Activated CD8-positive, alpha-beta memory T cell treated with anti-CD3 and anti-CD28 coated beads, Interleukin-2, amount 50 U/mL, for 24 hours (primary cell): ENCODE data around the gene ZNF548.
A peak's percentile ranks its signal among the peaks of the same experiment; 100 is the strongest.
"Not testable (repeated sequence)": the region's sequence is repeated elsewhere in the genome, so short reads cannot be mapped to it uniquely, and the experiment has no call there.

Experiments used
- DNase-seq: peaks from one replicate; pipeline ENCODE4 v3.0.0-alpha.2; 2020; ENCODE audit errors: extremely low read depth

Gene ZNF548

DNA sequence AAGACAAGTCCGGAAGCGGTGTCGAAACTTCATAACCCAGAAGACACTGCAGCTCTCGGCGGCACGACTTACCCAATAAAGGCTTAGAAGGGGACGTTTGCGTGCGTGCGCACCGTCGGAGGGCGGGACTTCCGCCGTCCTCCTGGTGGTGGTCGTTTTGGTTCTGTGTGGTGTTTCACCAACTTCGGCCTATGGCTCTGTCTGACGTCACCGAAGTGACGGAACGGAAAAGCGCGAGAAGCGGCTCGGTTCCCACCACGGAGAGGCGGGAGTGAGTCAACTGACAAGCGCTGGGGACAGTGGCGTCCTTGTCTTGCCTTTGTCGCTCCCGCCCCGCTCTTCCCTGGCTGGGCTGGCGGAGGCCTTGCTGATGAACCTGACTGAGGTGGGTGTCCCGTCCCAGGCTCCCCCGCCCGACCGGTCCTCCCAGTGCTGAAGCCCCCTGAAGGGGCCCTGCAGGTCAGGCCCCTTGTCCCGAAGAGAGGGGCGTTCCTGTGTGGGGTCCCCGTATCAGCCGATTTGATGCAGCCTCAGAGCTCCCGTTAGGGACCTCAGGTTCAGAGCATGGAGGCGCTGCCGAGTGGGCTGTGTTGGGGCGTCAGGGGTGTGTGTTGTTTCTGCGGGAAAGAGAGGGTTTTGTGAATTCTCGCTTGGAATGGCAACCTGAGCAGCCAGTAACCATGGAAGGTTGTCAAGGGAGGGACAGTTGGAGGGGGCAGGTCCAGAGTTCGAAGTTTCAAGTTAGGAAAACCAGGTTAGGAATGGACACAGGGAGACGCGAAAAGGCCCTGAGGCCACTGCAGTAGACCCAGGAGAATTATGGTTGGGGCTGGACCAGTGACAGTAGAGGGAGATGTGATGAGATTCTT is at the start of gene ZNF548:
Gene ZNF548, plus strand, starts transcription at position 125 of the 869 bp plus-strand sequence. Its CDS starts 246 bp downstream, at position 371.
- peak; percentile 98 for DNase-seq

DNA sequence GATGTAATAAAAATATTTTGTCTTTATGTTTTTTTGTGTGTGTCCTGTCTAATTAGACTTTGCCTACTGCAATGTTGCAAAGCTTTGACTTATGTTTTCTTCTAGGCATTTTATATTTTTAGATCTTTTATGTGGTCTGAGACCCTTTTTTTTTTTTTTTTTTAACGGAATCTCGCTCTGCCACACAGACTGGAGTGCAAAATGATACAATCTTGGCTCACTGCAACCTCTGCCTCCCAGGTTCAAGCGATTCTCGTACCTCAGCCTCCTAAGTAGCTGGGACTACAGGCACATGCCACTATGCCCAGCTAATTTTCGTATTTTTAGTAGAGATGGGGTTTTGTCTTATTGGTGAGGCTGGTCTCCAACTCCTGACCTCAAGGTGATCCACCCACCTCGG is 47.1 kb upstream of the ZNF548 start:
- no peak for DNase-seq

- no peak for DNase-seq
Measured at GRCh38 chr19:57348136-57348535, 41.5 kb upstream of the ZNF548 start.

DNA sequence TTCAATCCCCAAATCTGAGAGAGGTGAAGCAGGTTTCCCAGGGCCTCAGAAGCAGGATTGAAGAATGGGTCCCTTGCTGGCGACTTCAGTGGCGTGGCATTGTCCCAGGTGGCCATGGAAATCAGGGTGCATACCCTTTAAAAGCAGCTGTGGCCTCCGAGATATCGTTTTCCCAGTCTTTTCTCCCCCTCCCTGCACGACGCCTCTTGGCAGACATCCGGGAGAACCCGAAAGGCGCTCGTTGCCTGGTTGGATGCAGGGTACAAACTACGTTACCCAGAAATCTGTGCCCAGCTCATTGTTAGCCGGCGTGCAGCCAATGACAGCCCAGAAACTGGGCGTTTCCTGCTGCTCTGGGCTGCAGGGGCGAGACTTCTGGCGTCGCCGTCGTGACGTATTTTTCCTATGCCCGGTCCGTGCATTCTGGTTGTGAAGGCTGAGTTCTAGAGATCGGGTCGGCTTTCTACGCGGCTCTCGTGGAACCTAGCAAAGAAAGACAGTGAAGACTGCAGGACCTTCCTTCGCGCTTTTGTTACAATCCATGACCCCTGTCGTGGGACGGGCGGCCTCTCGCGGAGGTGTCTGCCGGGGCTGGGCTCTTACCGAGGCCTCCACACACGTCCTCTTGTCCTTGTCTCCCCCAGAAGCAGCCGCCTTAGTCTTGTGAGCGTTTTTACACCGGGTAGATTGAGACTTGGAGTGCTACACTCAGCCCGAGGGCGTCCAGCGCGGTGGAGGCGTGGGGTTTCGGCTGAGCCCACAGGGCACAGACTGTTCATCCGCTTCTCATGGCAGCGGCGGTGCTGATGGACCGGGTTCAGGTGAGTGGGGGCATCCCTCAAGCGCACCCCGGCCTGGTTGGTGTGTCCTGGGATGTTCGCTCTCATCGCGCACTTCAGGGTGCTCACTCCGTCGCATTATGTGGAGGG is 38.5 kb upstream of the ZNF548 start, which contains the start of gene ZNF304:
Gene ZNF304, plus strand, starts transcription at position 395 of the 929 bp plus-strand sequence. Its CDS starts 394 bp downstream, at position 789.
- peak; percentile 65 for DNase-seq

DNA sequence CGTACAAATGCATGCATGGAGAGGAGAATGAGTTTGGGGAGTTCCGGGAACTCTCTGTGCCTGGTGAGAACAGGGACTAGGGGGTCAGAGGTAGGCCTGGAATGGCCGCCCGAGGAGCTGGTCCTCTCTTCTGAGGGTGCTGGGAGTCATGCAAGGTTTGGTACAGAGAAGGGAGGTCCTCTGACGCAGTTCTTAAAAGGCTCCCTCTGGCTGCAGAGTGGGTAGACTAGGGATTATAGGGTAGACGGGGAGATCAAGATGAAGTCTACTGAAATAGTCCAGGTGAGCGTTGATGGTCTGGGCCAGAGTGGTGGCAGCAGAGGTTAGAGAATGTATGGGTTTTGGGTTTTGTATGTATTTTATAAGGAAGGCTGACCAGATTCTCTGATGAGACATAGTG is 37.8 kb upstream of the ZNF548 start:
- no peak for DNase-seq

GRCh38 chr19:57355916-57356315 is 33.7 kb upstream of the ZNF548 start:
- no peak for DNase-seq

DNA sequence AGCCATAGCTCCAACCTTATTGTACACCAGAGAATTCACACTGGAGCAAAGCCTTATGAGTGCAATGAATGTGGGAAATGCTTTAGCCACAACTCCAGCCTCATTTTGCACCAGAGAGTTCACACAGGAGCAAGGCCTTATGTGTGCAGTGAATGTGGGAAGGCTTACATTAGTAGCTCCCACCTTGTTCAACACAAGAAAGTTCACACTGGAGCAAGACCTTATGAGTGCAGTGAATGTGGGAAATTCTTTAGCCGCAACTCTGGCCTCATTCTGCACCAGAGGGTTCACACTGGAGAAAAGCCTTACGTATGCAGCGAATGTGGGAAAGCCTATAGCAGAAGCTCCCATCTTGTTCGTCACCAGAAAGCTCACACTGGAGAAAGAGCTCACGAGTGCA is 32.2 kb upstream of the ZNF548 start:
- DNase-seq: no peak

- no peak for DNase-seq
Measured at GRCh38 chr19:57359300-57359699, 30.4 kb upstream of the ZNF548 start.

GRCh38 chr19:57362419-57362818 is 27.2 kb upstream of the ZNF548 start:
- no peak for DNase-seq

DNA sequence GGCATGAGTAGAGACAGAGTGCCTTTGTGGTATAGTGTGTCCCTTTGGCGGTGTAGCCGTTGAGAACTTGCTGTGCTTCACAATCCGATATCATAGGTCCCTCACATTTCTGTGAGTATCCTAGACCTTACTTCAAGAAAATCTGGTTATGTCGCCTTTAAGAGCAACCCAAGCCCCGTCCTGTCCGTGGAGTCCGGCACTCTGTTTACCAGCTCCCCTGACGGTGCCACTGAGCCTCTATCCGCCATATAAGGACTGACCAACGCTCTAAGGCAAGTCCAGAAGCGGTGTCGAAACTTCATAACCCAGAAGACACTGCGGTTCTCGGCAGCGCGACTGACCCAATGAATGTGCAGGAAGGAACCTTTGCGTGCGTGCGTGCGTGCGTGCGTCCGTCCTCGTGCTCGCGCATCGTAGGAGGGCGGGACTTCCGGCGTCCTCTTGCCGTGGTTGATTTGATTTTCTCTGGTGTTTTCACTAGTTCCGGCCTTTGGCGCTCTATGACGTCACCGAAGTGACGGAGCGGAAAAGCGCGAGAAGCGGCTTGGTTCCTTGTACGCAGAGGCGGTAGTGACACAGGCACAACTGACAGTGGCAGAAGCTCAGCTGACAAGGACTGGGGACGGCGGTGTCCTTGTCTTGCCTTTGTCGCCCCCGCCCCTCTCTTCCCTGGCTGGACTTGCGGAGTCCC is 26.5 kb upstream of the ZNF548 start, which contains the start of the genes TRAPPC2B and ZNF547:
Gene TRAPPC2B, plus strand, starts transcription at position 555 of the 691 bp plus-strand sequence. CDS start 1,283 bp downstream, outside the sequence.
Gene ZNF547, plus strand, starts transcription at position 555 of the 691 bp plus-strand sequence. CDS start 5,005 bp downstream, outside the sequence.
- DNase-seq: peak; percentile 94

- DNase-seq: no peak
Measured at GRCh38 chr19:57363688-57364181, 25.9 kb upstream of the ZNF548 start.

DNA sequence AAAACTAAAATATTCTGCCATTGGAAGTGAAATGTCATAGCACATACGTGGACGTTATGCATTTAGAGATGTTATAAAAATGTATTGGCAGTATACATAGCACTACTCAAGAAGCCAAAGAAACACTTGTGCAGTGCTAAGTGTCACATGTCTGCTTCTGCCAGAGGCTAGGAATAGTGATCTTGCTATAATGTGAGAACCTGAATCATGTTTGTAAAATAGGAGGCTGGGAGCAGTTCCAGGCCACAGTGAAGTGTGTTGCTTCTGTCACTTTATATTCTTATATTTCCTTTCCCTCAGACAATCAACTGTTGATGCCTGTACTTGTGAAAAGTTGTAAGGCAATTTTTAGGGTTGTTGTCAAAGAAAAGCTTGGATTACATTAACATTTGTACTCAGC is 22.9 kb upstream of the ZNF548 start:
- DNase-seq: no peak

- no peak for DNase-seq
Measured at GRCh38 chr19:57374179-57374578, 15.5 kb upstream of the ZNF548 start.

DNA sequence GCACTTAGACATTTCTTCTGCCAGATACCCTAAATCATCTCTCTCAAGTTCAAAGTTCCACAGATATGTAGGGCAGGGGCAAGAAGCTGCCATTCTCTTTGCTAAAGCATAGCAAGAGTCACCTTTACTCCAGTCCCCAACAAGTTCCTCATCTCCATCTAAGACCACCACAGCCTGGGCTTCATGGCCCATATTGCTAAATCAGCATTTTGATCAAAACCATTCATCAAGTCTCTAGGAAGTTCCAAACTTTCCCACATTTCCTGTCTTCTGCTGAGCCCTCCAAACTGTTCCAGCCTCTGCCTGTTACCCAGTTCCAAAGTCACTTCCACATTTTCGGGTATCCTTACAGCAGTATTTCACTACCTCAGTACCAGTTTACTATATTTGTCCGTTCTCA is 15.0 kb upstream of the ZNF548 start:
- not testable (repeated sequence) for DNase-seq

GRCh38 chr19:57376151-57376550 is 13.5 kb upstream of the ZNF548 start:
- DNase-seq: no peak

DNA sequence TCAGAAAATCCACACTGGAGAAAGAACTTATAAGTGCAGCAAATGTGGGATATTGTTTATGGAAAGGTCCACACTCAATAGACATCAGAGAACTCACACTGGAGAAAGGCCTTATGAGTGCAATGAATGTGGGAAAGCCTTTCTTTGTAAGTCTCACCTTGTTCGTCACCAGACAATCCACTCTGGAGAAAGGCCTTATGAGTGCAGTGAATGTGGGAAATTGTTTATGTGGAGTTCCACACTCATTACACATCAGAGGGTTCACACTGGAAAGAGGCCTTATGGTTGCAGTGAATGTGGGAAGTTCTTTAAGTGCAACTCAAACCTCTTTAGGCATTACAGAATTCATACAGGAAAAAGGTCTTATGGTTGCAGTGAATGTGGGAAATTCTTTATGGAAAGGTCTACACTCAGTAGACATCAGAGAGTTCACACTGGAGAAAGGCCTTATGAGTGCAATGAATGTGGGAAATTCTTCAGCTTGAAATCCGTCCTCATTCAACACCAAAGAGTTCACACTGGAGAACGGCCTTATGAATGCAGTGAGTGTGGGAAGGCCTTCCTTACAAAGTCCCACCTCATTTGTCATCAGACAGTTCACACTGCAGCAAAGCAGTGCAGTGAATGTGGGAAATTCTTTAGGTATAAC is 12.0 kb upstream of the ZNF548 start:
- DNase-seq: no peak

DNA sequence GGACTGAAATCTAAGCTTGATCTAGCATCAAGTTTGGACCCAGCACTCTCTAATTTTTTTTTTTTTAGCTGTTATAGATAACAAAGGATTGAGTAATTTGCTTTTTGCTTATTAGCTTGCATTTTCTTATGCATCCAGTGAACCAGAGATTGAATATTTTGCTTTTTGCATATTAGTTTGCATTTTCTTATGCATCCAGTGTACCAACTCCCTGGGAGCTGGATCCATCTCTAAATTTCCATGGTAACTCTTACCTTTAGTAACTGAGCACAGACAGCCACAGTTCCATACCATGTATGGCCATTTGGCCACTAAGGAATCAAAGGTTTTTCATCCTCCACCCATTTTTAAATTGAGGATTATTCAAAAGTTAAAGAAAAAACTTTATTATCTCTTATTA is 8.7 kb upstream of the ZNF548 start:
- DNase-seq: no peak

- DNase-seq: no peak
Measured at GRCh38 chr19:57382806-57383488, 6.7 kb upstream of the ZNF548 start.

- no peak for DNase-seq
Measured at GRCh38 chr19:57389194-57389729, 392 bp upstream of the ZNF548 start.

GRCh38 chr19:57395710-57396109 is 6.1 kb downstream of the ZNF548 start:
- DNase-seq: no peak
